Measurements from ENCODE around the gene ATP9B. TPM values are rescaled to one million over a fixed set of nuclear protein-coding genes. Genes with fewer than 3 reads are reported as not detected.

Gene ATP9B
- total RNA-seq, 1 donor from 2014 or later, result 45.3 TPM

DNA sequence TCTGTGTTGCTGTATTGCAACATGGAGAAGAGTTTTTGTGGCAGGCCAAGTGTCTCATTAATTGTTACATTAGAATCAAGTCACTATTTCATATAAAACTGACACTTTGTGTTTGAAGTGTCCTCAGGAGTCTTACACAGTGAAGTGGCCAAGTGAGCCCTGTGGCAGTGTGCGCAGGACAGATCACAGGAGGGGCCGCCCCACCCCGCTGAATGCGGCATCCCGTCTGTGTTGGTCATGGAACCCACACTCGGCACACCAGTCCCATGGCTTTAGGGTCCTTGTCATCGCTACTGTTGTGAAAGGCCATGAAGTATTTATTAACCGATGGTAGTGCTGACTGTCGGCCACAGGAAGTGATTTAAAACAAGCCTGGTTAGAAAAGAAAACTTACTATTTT lies 181.8 kb downstream of the ATP9B start:
- Mint-ChIP-seq H3K27ac (no peak overlapping the region), H3K4me1 (ENCODE audit: low read depth) (peaks cover 3% of the 10 kb centered on the region), H3K36me3 (ENCODE audit: insufficient read depth) (peaks cover 3% of the 10 kb centered on the region), H3K9me3 (ENCODE audit: low read depth) (no peaks in the 10 kb centered on the region), H3K27me3 (no peaks in the 10 kb centered on the region), H3K4me3 (ENCODE audit: low read depth) (no peak overlapping the region)
- DNase-seq (ENCODE audit: low spot score, unreplicated experiment), result no peak
- TF ChIP-seq, protein P1, sequence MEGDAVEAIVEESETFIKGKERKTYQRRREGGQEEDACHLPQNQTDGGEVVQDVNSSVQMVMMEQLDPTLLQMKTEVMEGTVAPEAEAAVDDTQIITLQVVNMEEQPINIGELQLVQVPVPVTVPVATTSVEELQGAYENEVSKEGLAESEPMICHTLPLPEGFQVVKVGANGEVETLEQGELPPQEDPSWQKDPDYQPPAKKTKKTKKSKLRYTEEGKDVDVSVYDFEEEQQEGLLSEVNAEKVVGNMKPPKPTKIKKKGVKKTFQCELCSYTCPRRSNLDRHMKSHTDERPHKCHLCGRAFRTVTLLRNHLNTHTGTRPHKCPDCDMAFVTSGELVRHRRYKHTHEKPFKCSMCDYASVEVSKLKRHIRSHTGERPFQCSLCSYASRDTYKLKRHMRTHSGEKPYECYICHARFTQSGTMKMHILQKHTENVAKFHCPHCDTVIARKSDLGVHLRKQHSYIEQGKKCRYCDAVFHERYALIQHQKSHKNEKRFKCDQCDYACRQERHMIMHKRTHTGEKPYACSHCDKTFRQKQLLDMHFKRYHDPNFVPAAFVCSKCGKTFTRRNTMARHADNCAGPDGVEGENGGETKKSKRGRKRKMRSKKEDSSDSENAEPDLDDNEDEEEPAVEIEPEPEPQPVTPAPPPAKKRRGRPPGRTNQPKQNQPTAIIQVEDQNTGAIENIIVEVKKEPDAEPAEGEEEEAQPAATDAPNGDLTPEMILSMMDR (IDR thresholded peaks at IDR 0.05; ENCODE audit: unreplicated experiment), result no peak

DNA sequence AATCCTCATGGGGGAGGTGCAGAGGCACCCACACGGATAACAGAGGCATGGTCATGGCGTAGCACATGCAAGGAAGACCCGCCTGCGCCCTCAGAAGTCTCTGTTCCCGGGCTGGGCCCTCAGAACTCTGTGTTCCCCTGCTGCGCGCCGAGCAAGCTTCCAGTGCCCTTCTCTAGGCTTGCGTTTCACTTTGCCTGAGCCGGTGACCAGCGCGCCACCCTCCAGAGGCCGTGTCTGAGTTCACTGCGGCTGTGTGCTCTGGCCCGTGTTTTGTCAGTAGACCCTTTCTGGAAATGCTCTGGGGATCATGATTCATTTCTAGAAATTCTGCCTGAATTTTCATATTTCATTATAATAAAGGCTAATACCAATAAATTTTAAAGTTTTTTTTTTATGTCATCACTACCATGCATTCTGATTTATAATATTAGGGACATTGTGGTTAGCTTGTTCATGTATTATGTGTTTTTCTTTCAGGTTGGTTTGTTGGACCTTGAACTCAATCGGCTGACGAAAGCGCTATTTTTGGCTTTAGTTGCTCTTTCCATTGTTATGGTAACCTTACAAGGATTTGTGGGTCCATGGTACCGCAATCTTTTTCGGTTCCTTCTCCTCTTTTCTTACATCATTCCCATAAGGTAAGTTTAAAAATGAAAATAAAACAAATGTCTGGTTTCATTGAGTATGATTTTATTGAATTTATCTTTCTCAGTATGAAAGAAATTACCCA lies 183.9 kb downstream of the ATP9B start:
- Mint-ChIP-seq H3K9me3 (ENCODE audit: low read depth) (no peaks in the 10 kb centered on the region), H3K27ac (peak overlapping the region; percentile 57), H3K36me3 (ENCODE audit: insufficient read depth) (peaks cover 3% of the 10 kb centered on the region), H3K4me1 (ENCODE audit: low read depth) (no peaks in the 10 kb centered on the region), H3K27me3 (no peaks in the 10 kb centered on the region), H3K4me3 (ENCODE audit: low read depth) (no peak overlapping the region)
- DNase-seq (ENCODE audit: low spot score, unreplicated experiment), result no peak
- TF ChIP-seq, protein P1 (IDR thresholded peaks at IDR 0.05; ENCODE audit: unreplicated experiment), result no peak

DNA sequence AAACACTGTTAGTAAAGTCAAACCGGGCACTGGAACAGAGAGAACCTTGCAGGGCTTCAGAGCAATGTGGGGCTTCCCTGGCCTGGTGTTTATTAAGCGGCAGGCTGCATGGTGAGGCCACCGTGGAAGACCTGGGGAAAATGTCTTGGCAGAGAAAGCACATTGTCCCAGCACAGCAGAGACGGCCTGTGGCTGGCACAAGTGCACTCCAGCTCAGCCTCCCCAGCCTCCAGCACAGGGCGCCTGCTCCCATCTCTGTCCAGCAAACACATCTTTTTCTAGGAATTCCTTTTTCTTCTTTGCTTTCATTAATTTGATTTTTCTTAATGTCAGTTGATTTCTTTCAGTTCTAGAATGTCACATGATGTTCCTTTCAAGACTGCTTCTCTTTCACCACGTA lies 188.3 kb downstream of the ATP9B start:
- H3K4me3 Mint-ChIP-seq (ENCODE audit: low read depth), result no peak overlapping the region
- no peak for DNase-seq (ENCODE audit: low spot score, unreplicated experiment)
- H3K27me3 Mint-ChIP-seq, result no peaks in the 10 kb centered on the region
- H3K9me3 Mint-ChIP-seq (ENCODE audit: low read depth), result no peaks in the 10 kb centered on the region
- peaks cover 12% of the 10 kb centered on the region for H3K36me3 Mint-ChIP-seq (ENCODE audit: insufficient read depth)
- no peaks in the 10 kb centered on the region for H3K4me1 Mint-ChIP-seq (ENCODE audit: low read depth)
- TF ChIP-seq, protein P1 (IDR thresholded peaks at IDR 0.05; ENCODE audit: unreplicated experiment), result no peak
- no peak overlapping the region for H3K27ac Mint-ChIP-seq

DNA sequence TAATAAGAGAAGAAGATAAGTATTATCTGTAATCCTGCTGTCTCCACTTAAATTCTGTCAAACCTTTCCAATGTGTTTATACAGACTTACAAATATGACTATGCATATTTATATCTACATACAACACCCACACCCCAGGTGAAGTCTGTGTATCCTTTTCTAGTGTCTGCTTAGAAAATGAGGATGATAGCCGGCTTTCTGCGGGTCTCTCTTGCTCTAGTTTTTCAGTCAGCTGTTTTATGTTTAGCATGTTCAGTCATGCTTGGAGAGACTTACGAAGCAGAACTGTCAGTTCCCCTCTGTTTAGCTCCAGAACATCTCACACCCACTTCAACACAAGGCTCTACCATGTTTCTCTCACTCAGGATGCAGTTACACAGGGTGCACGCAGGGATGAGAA lies 189.3 kb downstream of the ATP9B start:
- H3K27me3 Mint-ChIP-seq, result no peaks in the 10 kb centered on the region

DNA sequence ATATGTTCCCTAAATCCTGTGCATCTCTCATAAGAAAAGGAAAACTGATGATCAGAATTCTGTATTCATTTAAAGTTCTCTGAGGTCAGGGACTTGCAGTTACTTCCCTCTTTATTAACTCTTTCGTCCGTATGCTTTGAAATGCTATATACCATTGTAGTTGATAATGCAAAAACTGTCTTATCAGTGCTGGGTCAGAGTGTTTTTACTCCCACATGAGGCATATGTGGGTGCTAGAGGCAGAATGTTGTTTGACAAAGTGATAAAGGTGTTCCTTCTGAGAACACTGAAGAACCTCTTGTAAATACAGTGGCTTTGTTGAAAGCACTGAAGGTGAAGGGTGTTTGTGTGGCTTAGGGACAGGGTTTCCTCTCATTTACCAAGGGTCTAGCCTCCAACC lies 190.0 kb downstream of the ATP9B start:
- Mint-ChIP-seq H3K27ac (peak overlapping the region; percentile 81), H3K36me3 (ENCODE audit: insufficient read depth) (peaks cover 14% of the 10 kb centered on the region), H3K4me3 (ENCODE audit: low read depth) (no peak overlapping the region), H3K4me1 (ENCODE audit: low read depth) (no peaks in the 10 kb centered on the region), H3K9me3 (ENCODE audit: low read depth) (no peaks in the 10 kb centered on the region), H3K27me3 (no peaks in the 10 kb centered on the region)
- TF ChIP-seq, protein P1 (IDR thresholded peaks at IDR 0.05; ENCODE audit: unreplicated experiment), result no peak
- DNase-seq (ENCODE audit: low spot score, unreplicated experiment), result no peak

More for the DNA sequence above, 189.3 kb downstream of the ATP9B start:
- no peak for DNase-seq (ENCODE audit: low spot score, unreplicated experiment)
- Mint-ChIP-seq H3K9me3 (ENCODE audit: low read depth) (no peaks in the 10 kb centered on the region), H3K4me1 (ENCODE audit: low read depth) (no peaks in the 10 kb centered on the region), H3K4me3 (ENCODE audit: low read depth) (no peak overlapping the region), H3K36me3 (ENCODE audit: insufficient read depth) (peaks cover 12% of the 10 kb centered on the region), H3K27ac (no peak overlapping the region)
- TF ChIP-seq, protein P1 (IDR thresholded peaks at IDR 0.05; ENCODE audit: unreplicated experiment), result no peak

Data from progenitor cell of endocrine pancreas (in vitro differentiated cells).